GM18858 (cell line): Measurements from ENCODE around the gene TFAM.
"Not testable (repeated sequence)": the region's sequence is repeated elsewhere in the genome, so short reads cannot be mapped to it uniquely, and the experiment has no call there.

Experiments
- ATAC-seq: cut with Tn5 transposase; IDR thresholded peaks from one replicate; pipeline ENCODE4 v1.9.1; 2021; ENCODE audit not compliant: unreplicated experiment

The TFAM gene

DNA sequence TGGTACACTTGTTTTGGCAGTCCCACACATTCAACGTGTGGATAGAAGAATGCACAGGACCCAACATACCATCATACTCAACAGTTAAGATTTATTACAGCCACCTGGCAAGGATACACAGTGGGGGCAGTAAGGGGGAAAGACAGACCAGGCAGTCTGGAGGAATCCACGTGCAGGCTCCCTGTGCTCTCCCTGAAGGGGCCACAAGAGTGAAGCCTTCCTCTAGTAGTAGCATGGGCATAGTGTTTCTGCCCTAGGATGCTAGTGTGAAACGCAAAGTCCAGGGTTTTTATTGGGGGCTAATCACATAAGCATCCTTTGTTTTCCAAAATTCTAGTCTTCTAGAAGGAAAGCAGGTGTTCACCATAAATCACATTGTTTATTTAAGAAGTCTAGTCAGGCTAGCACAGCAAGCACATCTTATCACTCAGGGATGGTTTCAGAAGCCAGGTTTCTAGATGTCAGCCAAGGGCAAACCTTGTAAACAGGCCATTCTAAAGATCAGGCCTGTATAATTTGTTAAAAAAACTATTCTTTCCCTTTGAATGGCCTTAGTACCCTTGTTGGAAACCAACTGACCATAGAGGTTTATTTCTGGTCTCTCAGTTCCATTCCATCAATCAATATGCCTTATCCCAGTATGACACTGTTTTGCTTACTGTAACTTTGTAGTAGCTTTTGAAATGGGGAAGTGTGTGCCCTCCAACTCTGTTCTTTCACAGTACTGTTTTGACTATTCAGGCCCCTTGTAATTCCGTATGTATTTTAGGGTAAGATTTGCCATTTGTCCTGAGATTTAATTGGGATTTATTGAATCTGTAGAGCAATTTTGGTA lies 12.4 kb upstream of the TFAM start:
- ATAC-seq, result peak; percentile 89

GRCh38 chr10:58373442-58373827 lies 11.8 kb upstream of the TFAM start:
- ATAC-seq, result no peak

DNA sequence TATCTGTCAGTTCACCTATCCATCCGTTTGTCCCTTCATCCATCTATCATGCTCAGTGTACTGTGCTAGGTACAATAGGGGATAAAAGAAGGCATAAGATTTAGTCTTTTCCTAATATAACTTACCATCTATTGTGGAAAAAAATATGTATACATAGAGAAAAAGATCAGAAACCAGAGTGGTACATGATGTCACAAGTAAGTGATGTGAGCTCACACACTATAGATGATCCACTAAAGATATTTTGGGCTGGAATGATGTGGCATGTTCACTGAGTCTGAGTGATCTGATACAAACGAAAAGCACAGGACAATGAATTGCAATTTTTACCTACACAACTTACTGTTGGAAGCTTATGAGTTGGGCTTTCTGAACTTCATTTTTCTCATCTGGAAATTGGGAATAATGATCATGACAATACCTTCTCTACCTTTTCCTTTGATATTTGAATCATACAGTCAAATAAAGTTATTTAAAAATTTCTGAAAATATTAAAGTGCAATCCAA lies 2.7 kb upstream of the TFAM start:
- ATAC-seq, result no peak

DNA sequence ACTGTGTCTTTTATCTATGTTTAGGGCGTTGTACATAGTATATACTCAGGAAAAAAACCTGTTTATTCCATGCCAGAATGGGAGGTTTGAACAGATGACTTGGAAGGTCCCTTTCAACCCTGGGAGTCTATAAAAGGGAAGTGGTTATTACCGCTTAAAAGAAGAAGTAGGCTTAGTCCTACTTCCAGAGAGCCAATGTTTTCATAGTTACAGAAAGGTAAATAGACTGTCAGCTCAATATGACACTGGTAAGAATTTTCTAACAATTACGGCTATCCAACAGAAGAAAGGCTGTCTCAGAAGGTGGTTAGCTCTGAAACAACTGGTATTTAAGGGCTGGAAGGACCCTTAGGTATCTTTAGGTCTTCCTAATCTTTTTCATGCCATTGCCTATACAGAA lies 1.1 kb upstream of the TFAM start:
- ATAC-seq, result peak; percentile 87

DNA sequence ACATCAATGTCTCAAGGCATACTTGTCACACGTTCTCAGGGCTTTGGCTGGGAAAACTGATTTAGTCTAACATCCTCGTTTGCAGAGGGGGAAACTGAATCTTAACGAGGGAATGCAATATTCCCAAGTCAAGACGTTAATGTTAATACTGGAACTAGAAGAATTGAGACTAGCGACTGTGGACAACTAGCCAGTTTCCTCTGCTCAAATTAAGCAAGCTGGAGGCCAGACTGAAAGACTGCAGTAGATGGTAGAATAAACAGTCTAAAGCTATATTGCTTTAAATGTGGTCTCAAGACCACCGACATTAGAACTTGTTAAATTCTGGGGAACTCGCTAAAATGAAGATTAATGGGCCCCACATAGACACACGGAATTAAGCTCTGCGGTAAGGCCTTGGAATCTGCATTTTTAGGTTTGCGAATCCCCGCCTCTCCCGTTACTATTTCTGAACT lies 639 bp upstream of the TFAM start:
- ATAC-seq, result no peak

- no peak for ATAC-seq
Observed at GRCh38 chr10:58385784-58386112, 538 bp downstream of the TFAM start.

GRCh38 chr10:58389024-58389423 lies 3.8 kb downstream of the TFAM start:
- no peak for ATAC-seq

- ATAC-seq, result no peak
Observed at GRCh38 chr10:58393317-58393716, 8.1 kb downstream of the TFAM start.

- ATAC-seq, result no peak
Observed at GRCh38 chr10:58394471-58394870, 9.3 kb downstream of the TFAM start.

- no peak for ATAC-seq
Observed at GRCh38 chr10:58396057-58396456, 10.8 kb downstream of the TFAM start.

DNA sequence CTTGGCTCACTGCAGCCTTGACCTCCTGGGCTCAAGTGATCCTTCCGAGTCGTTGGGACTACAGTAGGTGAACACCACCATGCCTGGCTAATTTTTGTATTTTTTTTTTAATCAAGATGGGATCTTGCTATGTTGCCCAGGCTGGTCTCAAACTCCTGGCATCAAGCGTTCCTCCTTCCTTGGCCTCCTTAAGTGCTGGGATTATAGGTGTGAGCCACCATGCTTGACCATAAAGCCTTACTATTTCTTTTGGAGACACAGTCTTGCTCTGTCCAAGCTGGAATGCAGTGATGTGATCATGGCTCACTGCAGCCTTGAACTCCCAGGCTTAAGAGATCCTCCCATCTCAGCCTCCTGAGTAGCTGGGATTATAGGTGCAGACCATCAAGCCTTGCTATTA lies 12.6 kb downstream of the TFAM start:
- no peak for ATAC-seq

GRCh38 chr10:58399410-58399809 lies 14.2 kb downstream of the TFAM start:
- no peak for ATAC-seq

DNA sequence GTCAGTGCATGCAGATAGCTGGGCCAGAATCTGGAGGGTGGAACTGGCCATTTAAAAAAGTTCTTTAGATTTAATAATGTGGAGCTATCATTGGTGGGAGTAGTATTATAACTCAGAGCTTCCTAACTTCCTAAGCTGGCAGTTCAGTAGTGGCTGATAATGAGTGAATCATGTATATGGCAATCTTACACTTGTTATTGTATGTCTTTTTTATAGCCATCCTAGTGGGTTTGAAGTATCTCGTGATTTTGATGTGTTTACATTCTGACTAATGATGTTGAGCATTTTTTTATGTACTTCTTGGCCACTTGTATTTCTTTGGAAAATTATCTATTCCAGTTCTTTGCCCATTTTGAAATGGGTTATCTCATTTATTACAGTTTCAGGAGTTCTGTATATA lies 15.4 kb downstream of the TFAM start:
- ATAC-seq, result no peak

DNA sequence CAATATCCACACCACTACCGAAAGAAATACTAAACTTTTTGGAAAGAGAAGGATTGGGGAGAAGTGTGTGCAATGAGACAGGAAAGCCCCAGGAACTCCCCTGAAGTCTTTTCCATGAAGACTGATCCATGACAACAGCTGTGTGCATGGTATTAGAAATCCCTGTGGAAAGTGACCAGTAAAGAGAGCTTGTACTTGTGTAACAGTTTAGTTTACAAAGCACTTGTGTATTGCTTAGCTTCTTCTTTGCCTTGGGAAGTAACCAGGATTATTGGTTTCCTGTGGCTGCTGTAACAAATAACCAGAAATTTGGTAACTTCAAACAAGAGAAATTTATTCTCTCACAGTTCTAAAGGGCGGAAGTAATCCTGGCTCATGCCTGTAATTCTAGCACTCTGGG lies 18.8 kb downstream of the TFAM start:
- no peak for ATAC-seq

- ATAC-seq, result no peak
Observed at GRCh38 chr10:58409956-58410610, 24.9 kb downstream of the TFAM start.

- ATAC-seq, result no peak
Observed at GRCh38 chr10:58412502-58412961, 27.3 kb downstream of the TFAM start.

- no peak for ATAC-seq
Observed at GRCh38 chr10:58414270-58415041, 29.2 kb downstream of the TFAM start.

- no peak for ATAC-seq
Observed at GRCh38 chr10:58415757-58416156, 30.5 kb downstream of the TFAM start.

DNA sequence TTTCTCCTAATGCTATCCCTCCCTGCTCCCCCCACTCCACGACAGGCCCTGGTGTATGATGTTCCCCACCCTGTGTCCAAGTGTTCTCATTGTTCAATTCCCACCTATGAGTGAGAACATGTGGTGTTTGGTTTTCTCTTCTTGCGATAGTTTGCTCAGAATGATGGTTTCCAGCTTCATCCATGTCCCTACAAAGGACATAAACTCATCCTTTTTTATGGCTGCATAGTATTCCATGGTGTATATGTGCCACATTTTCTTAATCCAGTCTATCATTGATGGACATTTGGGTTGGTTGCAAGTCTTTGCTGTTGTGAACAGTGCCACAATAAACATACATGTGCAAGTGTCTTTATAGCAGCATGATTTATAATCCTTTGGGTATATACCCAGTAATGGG lies 32.7 kb downstream of the TFAM start:
- not testable (repeated sequence) for ATAC-seq

DNA sequence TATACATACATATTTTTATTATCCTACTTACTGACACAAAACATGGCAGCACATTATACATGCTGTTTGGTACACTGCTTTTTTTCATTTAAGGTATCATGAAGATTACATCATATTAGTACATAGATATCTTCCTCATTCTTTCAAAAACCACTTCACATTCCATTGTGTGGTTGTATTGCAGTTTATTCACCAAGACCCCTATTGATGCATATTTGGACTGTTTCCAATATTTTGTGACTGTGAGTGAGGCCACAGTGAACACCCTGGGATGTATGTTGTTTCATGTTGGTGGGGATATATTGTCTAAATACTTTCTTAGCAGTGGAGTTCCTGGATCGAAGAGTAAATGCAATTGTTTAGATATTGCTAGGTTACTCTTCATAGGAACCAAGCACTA lies 39.0 kb downstream of the TFAM start:
- ATAC-seq, result no peak

- not testable (repeated sequence) for ATAC-seq
Observed at GRCh38 chr10:58428436-58428835, 43.2 kb downstream of the TFAM start.

DNA sequence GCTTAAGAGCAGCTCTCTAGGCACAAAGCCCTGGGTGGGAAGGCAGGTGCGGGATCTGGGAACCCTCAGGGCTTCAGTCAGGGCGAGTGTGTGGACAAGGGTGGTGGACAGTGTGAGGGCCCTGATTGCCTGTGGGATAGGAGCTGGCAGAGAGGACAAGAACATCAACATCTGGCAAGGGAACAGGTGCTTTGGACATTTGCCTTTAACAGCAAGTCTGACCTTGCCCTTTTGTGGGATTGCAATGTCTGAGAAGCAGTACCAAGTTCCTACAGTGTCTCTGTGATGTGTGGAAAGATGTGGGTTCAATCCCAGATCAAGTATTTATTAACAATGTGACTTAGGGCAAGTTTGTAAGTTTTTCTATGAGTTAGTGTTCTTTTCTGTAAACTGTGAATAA lies 46.7 kb downstream of the TFAM start:
- no peak for ATAC-seq
